Panc1 (cell line): ENCODE data around the gene MED13L. TPM values are rescaled to one million over a fixed set of nuclear protein-coding genes. Genes with fewer than 3 reads are reported as not detected.

Source experiments
- ATAC-seq: fragments of 200-7000 bp; cut with Tn5 transposase; 2 replicates; pipeline ENCODE4 v1.9.1; 2020; ENCODE audit warnings: mild to moderate bottlenecking, moderate library complexity
- BruUV-seq: library from RNA; stranded (reverse); fragments of 400-500 nt; replicated peaks from 2 replicates; lab custom pipeline; 2021; lab: Mats Ljungman, UMichigan
- CTCF ChIA-PET: fragments of 300-600 bp; sonication (Branson Sonifier 250); formaldehyde crosslinking; loops from one replicate; lab custom pipeline; 2022; ENCODE audit warnings: antibody characterized with exemption; lab: Charles Lee
- POLR2A ChIA-PET: fragments of 300-600 bp; sonication (Branson Sonifier 250); formaldehyde crosslinking; loops from one replicate; lab custom pipeline; 2022; ENCODE audit warnings: antibody characterized with exemption; lab: Charles Lee
- DNase-seq: peaks from one replicate; pipeline ENCODE4 v3.0.0-alpha.2; 2010; ENCODE audit warnings: low read depth, low spot score
- H3K27ac ChIP-seq: 2 replicates; pipeline ENCODE4 v1.5.1; 2011; ENCODE audit warnings: mild to moderate bottlenecking, low read length, inconsistent platforms
- H3K27me3 ChIP-seq: fragments of 200-500 bp; sonication (Bioruptor generic); 2 replicates; pipeline ENCODE4 v1.6.0; 2014; ENCODE audit warnings: low read length, inconsistent platforms; ENCODE audit not compliant: control insufficient read depth, insufficient read depth
- H3K36me3 ChIP-seq: fragments of 200-500 bp; sonication (Bioruptor generic); 2 replicates; pipeline ENCODE4 v1.5.1; 2014; ENCODE audit warnings: inconsistent platforms, mild to moderate bottlenecking, low read length, moderate library complexity; ENCODE audit not compliant: control insufficient read depth, insufficient read depth
- H3K4me1 ChIP-seq: 2 replicates; pipeline ENCODE4 v1.5.1; 2011; ENCODE audit warnings: inconsistent platforms, mild to moderate bottlenecking, low read length, moderate library complexity; ENCODE audit not compliant: control insufficient read depth, insufficient read depth
- H3K4me3 ChIP-seq, 2 experiments: 2 replicates each; pipeline ENCODE4 v1.5.1; 2011 to 2012; ENCODE audit warnings: low read depth in 2 of 2, low read length in 2 of 2, mild to moderate bottlenecking in 2 of 2, inconsistent platforms in 1 of 2, moderate library complexity in 1 of 2
- H3K9me3 ChIP-seq: fragments of 200-500 bp; sonication (Bioruptor generic); 2 replicates; pipeline ENCODE4 v1.5.1; 2014; ENCODE audit warnings: low read depth, mild to moderate bottlenecking, inconsistent platforms, low read length, moderate library complexity; ENCODE audit not compliant: control insufficient read depth, insufficient read depth
- CTCF ChIP-seq: fragments of 450-650 bp; IDR thresholded peaks from 2 replicates; pipeline ENCODE4 v1.5.1; 2017; ENCODE audit warnings: mild to moderate bottlenecking
- POLR2AphosphoS5 ChIP-seq: IDR thresholded peaks from 2 replicates; pipeline ENCODE4 v1.6.1; 2012; ENCODE audit warnings: mild to moderate bottlenecking, low read depth, low read length, moderate library complexity
- REST ChIP-seq, 2 experiments: IDR thresholded peaks; 2 replicates each; pipeline ENCODE4 v1.6.1; 2011 to 2012; ENCODE audit warnings: low read depth in 2 of 2, control low read depth in 1 of 2, low read length in 1 of 2, mild to moderate bottlenecking in 1 of 2, moderate library complexity in 1 of 2; ENCODE audit not compliant: insufficient read depth in 1 of 2
- SIN3A ChIP-seq: IDR thresholded peaks from 2 replicates; pipeline ENCODE4 v1.6.1; 2012; ENCODE audit warnings: low read depth, mild to moderate bottlenecking, low read length, moderate library complexity, borderline replicate concordance; ENCODE audit not compliant: insufficient read depth
- TCF7L2 ChIP-seq: IDR thresholded peaks from 2 replicates; pipeline ENCODE4 v1.6.1; 2011; ENCODE audit warnings: mild to moderate bottlenecking, low read depth, low read length, inconsistent platforms
- in situ Hi-C: cut with HindIII; loops from 2 replicates; pipeline ENCODE4 v1.10.0; 2016; ENCODE audit warnings: low sequenced_read_pairs, low pct_unique_long_range_greater_than_20kb
- intact Hi-C: fragments of 100-400 bp; cut with micrococcal nuclease; formaldehyde crosslinking; loops from one replicate; pipeline ENCODE4 v1.10.0; 2022; ENCODE audit not compliant: unreplicated experiment
- total RNA-seq: library from RNA; stranded (reverse); gene quantifications from one replicate; pipeline ENCODE4 v1.2.1, GENCODE V29; 2021; ENCODE audit not compliant: unreplicated experiment

MED13L gene
- total RNA-seq, 1 experiment from 2014 or later, result 170 TPM

GRCh38 chr12:116291218-116291617 lies 13.7 kb upstream of the MED13L start:
- H3K4me1 ChIP-seq, result peaks cover 11% of the 10 kb centered on the region
- CTCF ChIA-PET, result no interaction called here
- POLR2A ChIA-PET, result no interaction called here

GRCh38 chr12:116288735-116289134 lies 11.2 kb upstream of the MED13L start:
- intact Hi-C loops, result no loop called here
- in situ Hi-C loops, result no loop called here
- POLR2A ChIA-PET, result no interaction called here

More at GRCh38 chr12:116291218-116291617, 13.7 kb upstream of the MED13L start:
- ATAC-seq (no peak), DNase-seq (no peak)
- no peak overlapping the region; the same call in 1 of the 2 replicates for H3K27ac ChIP-seq
- H3K36me3 ChIP-seq, result no peaks in the 10 kb centered on the region
- H3K4me3 ChIP-seq, result no peak overlapping the region
- intact Hi-C loops (no loop called here), in situ Hi-C loops (no loop called here)
- no peaks in the 10 kb centered on the region for H3K9me3 ChIP-seq
- TF ChIP-seq SIN3A (no peak), CTCF (no peak), POLR2AphosphoS5 (no peak), REST (IDR thresholded peaks at IDR 0.05; ENCODE audit: insufficient read depth in 1 of 2, low read depth in 2 of 2, low read length in 1 of 2) (no peak), TCF7L2 (no peak)
- BruUV-seq, result no TSS peak
- H3K27me3 ChIP-seq, result no peaks in the 10 kb centered on the region

More at GRCh38 chr12:116288735-116289134, 11.2 kb upstream of the MED13L start:
- Histone ChIP-seq H3K36me3 (no peaks in the 10 kb centered on the region), H3K27ac (peak overlapping the region; percentile 58; the same call in 1 of the 2 replicates), H3K4me1 (peaks cover 24% of the 10 kb centered on the region), H3K27me3 (no peaks in the 10 kb centered on the region), H3K4me3 (no peak overlapping the region), H3K9me3 (no peaks in the 10 kb centered on the region)
- no peak for DNase-seq
- CTCF ChIA-PET, result no interaction called here
- peak; percentile 58 for ATAC-seq
- BruUV-seq, result no TSS peak
- TF ChIP-seq CTCF (no peak), POLR2AphosphoS5 (no peak), SIN3A (no peak), TCF7L2 (no peak), REST (IDR thresholded peaks at IDR 0.05; ENCODE audit: insufficient read depth in 1 of 2, low read depth in 2 of 2, low read length in 1 of 2) (no peak)
